CD4-positive, alpha-beta T cell treated with Interleukin-12 subunit alpha and Interleukin-12 subunit beta, for 1 hour (primary cell): ENCODE results near the gene CD47.

Experiments used
- DNase-seq: peaks from one replicate; pipeline ENCODE4 v3.0.0-alpha.2; 2020

CD47 gene

GRCh38 chr3:108090049-108090700, 656 bp downstream of the CD47 start:
- DNase-seq = peak; percentile 62

GRCh38 chr3:108089579-108089978, 1.3 kb downstream of the CD47 start:
- DNase-seq = no peak

GRCh38 chr3:108088697-108089096, 2.1 kb downstream of the CD47 start:
- DNase-seq = peak; percentile 64

- no peak for DNase-seq
Observed at GRCh38 chr3:108088146-108088545, 2.7 kb downstream of the CD47 start.

- DNase-seq = no peak
Observed at GRCh38 chr3:108086653-108087052, 4.2 kb downstream of the CD47 start.

- no peak for DNase-seq
Observed at GRCh38 chr3:108085810-108086350, 5.0 kb downstream of the CD47 start.

GRCh38 chr3:108085370-108085769, 5.5 kb downstream of the CD47 start:
- DNase-seq = no peak

- DNase-seq = no peak
Observed at GRCh38 chr3:108079877-108080276, 11.0 kb downstream of the CD47 start.

GRCh38 chr3:108079043-108079442, 11.8 kb downstream of the CD47 start:
- no peak for DNase-seq

GRCh38 chr3:108076564-108076963, 14.3 kb downstream of the CD47 start:
- no peak for DNase-seq

- DNase-seq = no peak
Observed at GRCh38 chr3:108073764-108074431, 16.9 kb downstream of the CD47 start.

- DNase-seq = no peak
Observed at GRCh38 chr3:108071368-108071767, 19.5 kb downstream of the CD47 start.

- DNase-seq = no peak
Observed at GRCh38 chr3:108070356-108070755, 20.5 kb downstream of the CD47 start.

- DNase-seq = no peak
Observed at GRCh38 chr3:108067768-108068167, 23.1 kb downstream of the CD47 start.

GRCh38 chr3:108065096-108065495, 25.7 kb downstream of the CD47 start:
- DNase-seq = no peak

- no peak for DNase-seq
Observed at GRCh38 chr3:108064293-108064887, 26.4 kb downstream of the CD47 start.

- peak; percentile 8 for DNase-seq
Observed at GRCh38 chr3:108062051-108062450, 28.8 kb downstream of the CD47 start.

- DNase-seq = no peak
Observed at GRCh38 chr3:108060331-108060730, 30.5 kb downstream of the CD47 start.

- DNase-seq = no peak
Observed at GRCh38 chr3:108055931-108056330, 34.9 kb downstream of the CD47 start.

GRCh38 chr3:108054935-108055334, 35.9 kb downstream of the CD47 start:
- no peak for DNase-seq

GRCh38 chr3:108053483-108053882, 37.3 kb downstream of the CD47 start:
- DNase-seq = no peak

- DNase-seq = no peak
Observed at GRCh38 chr3:108053067-108053466, 37.8 kb downstream of the CD47 start.

GRCh38 chr3:108051005-108051404, 39.8 kb downstream of the CD47 start:
- DNase-seq = no peak

- no peak for DNase-seq
Observed at GRCh38 chr3:108047987-108048386, 42.8 kb downstream of the CD47 start.
